Measurements from ENCODE around the gene RALA.

Gene RALA

GRCh38 chr7:39720586-39720985 is 97.2 kb downstream of the RALA start:
- Histone ChIP-seq H3K4me3 (ENCODE audit: low read length) (peak overlapping the region; percentile 13; the same call in 1 of the 2 replicates), H3K36me3 (ENCODE audit: insufficient read depth, low read depth, low read length) (no peaks in the 10 kb centered on the region), H3K9ac (ENCODE audit: low read depth, low read length) (no peak overlapping the region), H3K9me3 (ENCODE audit: insufficient read depth, low read depth, low read length) (peaks cover 7% of the 10 kb centered on the region), H3K4me1 (ENCODE audit: insufficient read depth, low read length) (peaks cover 17% of the 10 kb centered on the region; the same call in 1 of the 2 replicates), H3K27me3 (ENCODE audit: insufficient read depth, low read length) (no peaks in the 10 kb centered on the region), H3K27ac (ENCODE audit: low read length) (no peak overlapping the region)

- H3K27ac ChIP-seq (ENCODE audit: low read length) = no peak overlapping the region
- H3K4me1 ChIP-seq (ENCODE audit: insufficient read depth, low read length) = peaks cover 17% of the 10 kb centered on the region; the same call in 1 of the 2 replicates
- H3K9me3 ChIP-seq (ENCODE audit: insufficient read depth, low read depth, low read length) = peaks cover 3% of the 10 kb centered on the region; the same call in 1 of the 2 replicates
- no peak overlapping the region for H3K4me3 ChIP-seq (ENCODE audit: low read length)
- no peak overlapping the region for H3K9ac ChIP-seq (ENCODE audit: low read depth, low read length)
- H3K27me3 ChIP-seq (ENCODE audit: insufficient read depth, low read length) = no peaks in the 10 kb centered on the region
- no peaks in the 10 kb centered on the region for H3K36me3 ChIP-seq (ENCODE audit: insufficient read depth, low read depth, low read length)
These were observed 98.0 kb downstream of the RALA start for GRCh38 chr7:39721345-39721744.

GRCh38 chr7:39721919-39722597 is 98.7 kb downstream of the RALA start:
- Histone ChIP-seq H3K27ac (ENCODE audit: low read length) (no peak overlapping the region), H3K4me3 (ENCODE audit: low read length) (no peak overlapping the region), H3K27me3 (ENCODE audit: insufficient read depth, low read length) (no peaks in the 10 kb centered on the region), H3K9me3 (ENCODE audit: insufficient read depth, low read depth, low read length) (no peaks in the 10 kb centered on the region), H3K36me3 (ENCODE audit: insufficient read depth, low read depth, low read length) (no peaks in the 10 kb centered on the region), H3K9ac (ENCODE audit: low read depth, low read length) (no peak overlapping the region), H3K4me1 (ENCODE audit: insufficient read depth, low read length) (peaks cover 17% of the 10 kb centered on the region; the same call in 1 of the 2 replicates)

- Histone ChIP-seq H3K4me1 (ENCODE audit: insufficient read depth, low read length) (peaks cover 4% of the 10 kb centered on the region; the same call in 1 of the 2 replicates), H3K27me3 (ENCODE audit: insufficient read depth, low read length) (peaks cover 15% of the 10 kb centered on the region), H3K4me3 (ENCODE audit: low read length) (no peak overlapping the region), H3K9ac (ENCODE audit: low read depth, low read length) (no peak overlapping the region), H3K27ac (ENCODE audit: low read length) (no peak overlapping the region), H3K9me3 (ENCODE audit: insufficient read depth, low read depth, low read length) (no peaks in the 10 kb centered on the region), H3K36me3 (ENCODE audit: insufficient read depth, low read depth, low read length) (no peaks in the 10 kb centered on the region)
These were observed 104.0 kb downstream of the RALA start for GRCh38 chr7:39727231-39728012.

DNA sequence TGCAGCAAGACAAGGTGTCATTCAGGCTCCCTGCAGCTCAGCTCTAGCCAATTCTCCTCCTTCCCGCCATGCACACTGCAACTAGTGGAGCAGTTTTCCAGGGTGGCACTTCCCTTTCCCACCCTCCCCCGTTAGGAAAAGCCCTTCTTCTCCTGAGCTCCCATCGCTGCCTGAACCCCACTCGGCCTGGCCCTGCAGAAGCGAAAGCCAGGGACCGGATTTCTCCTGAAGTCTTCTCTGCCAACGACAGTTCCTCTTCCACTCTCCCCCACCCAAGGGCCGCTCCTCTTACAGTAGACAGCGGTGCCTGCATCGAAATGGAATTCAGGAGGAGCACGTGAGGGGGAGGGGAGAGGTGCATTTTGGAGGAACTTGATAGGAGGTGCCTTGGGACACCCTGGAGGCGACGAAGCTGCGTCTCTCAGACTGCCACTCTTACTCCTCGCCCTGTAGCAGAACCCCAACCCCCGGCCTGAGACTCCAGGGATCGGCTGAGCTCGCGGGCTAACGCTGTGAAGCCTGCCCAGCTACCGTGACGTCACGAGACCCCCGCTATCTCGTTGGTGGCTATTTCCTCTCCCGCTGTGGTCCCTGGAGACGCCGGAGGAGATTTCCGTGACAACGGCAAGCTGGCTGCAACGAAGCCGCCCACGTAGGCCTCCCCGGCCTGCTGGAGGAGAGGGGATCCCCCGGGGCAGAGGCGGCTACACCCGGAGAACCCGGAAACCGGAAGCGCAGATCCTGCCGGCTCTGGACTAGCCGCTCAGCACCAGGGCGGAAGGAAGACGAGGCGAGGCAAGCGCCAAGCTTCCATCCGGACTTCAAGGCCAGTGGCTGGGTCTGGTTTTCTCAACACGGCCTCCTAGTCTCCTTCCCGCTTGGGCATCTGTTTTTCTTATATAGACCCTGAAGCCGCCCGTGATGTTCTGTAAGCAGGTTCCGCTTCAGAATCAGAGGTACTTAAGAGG is 109.7 kb downstream of the RALA start:
- H3K4me3 ChIP-seq (ENCODE audit: low read length) = peak overlapping the region; percentile 76
- no peaks in the 10 kb centered on the region for H3K9me3 ChIP-seq (ENCODE audit: insufficient read depth, low read depth, low read length)
- H3K9ac ChIP-seq (ENCODE audit: low read depth, low read length) = peak overlapping the region; percentile 70; the same call in 1 of the 2 replicates
- peaks cover 21% of the 10 kb centered on the region for H3K27me3 ChIP-seq (ENCODE audit: insufficient read depth, low read length)
- peak overlapping the region; percentile 31 for H3K27ac ChIP-seq (ENCODE audit: low read length)
- peaks cover 30% of the 10 kb centered on the region for H3K4me1 ChIP-seq (ENCODE audit: insufficient read depth, low read length)
- no peaks in the 10 kb centered on the region for H3K36me3 ChIP-seq (ENCODE audit: insufficient read depth, low read depth, low read length)

DNA sequence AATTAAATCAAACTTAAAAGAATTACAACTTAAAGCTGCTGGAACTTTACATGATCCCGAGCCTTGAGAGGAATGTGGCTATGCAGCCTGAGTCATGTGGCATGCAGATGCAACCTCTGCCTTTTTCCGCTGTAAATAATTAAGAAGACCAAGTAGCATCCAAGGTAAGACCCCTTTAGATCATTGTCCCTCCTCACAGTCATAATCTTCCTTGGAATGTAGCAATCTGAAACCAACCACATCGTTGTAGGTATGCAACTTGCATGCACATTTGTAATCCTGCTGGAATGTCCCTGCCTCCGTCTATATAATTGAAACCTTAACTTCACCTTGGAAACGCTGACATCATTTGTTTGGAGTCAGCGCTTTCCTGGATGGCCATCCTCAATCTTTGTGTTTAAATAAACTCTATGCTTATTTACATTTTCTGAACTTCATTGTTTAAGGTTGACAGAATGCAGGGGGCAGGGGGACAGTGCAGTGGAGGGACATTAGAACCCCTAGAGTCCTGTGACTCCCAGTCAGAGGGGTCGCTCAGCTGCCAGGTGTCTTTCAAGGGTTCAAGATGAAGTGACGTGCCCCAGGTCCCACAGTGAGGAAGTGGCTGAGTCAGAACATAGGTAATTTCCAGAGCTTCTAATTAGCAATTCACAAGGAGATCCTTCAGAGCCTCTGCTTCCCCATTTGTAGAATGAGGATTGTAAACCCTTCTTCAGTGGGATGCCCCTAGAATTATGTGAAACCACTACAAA is 110.7 kb downstream of the RALA start:
- Histone ChIP-seq H3K27ac (ENCODE audit: low read length) (peak overlapping the region; percentile 31), H3K9ac (ENCODE audit: low read depth, low read length) (peak overlapping the region; percentile 70; the same call in 1 of the 2 replicates), H3K9me3 (ENCODE audit: insufficient read depth, low read depth, low read length) (no peaks in the 10 kb centered on the region), H3K4me3 (ENCODE audit: low read length) (peak overlapping the region; percentile 76), H3K27me3 (ENCODE audit: insufficient read depth, low read length) (peaks cover 21% of the 10 kb centered on the region), H3K36me3 (ENCODE audit: insufficient read depth, low read depth, low read length) (no peaks in the 10 kb centered on the region), H3K4me1 (ENCODE audit: insufficient read depth, low read length) (peaks cover 30% of the 10 kb centered on the region)

- H3K9ac ChIP-seq (ENCODE audit: low read depth, low read length) = peak overlapping the region; percentile 70; the same call in 1 of the 2 replicates
These were observed 111.2 kb downstream of the RALA start for GRCh38 chr7:39734633-39735004.

GRCh38 chr7:39735903-39736302 is 112.5 kb downstream of the RALA start:
- Histone ChIP-seq H3K9ac (ENCODE audit: low read depth, low read length) (no peak overlapping the region), H3K4me1 (ENCODE audit: insufficient read depth, low read length) (peaks cover 30% of the 10 kb centered on the region), H3K27me3 (ENCODE audit: insufficient read depth, low read length) (peaks cover 21% of the 10 kb centered on the region), H3K36me3 (ENCODE audit: insufficient read depth, low read depth, low read length) (no peaks in the 10 kb centered on the region), H3K27ac (ENCODE audit: low read length) (no peak overlapping the region), H3K4me3 (ENCODE audit: low read length) (no peak overlapping the region), H3K9me3 (ENCODE audit: insufficient read depth, low read depth, low read length) (no peaks in the 10 kb centered on the region)

More at GRCh38 chr7:39734633-39735004, 111.2 kb downstream of the RALA start:
- Histone ChIP-seq H3K27me3 (ENCODE audit: insufficient read depth, low read length) (peaks cover 21% of the 10 kb centered on the region), H3K4me1 (ENCODE audit: insufficient read depth, low read length) (peaks cover 30% of the 10 kb centered on the region), H3K9me3 (ENCODE audit: insufficient read depth, low read depth, low read length) (no peaks in the 10 kb centered on the region), H3K36me3 (ENCODE audit: insufficient read depth, low read depth, low read length) (no peaks in the 10 kb centered on the region), H3K4me3 (ENCODE audit: low read length) (peak overlapping the region; percentile 76), H3K27ac (ENCODE audit: low read length) (no peak overlapping the region)

DNA sequence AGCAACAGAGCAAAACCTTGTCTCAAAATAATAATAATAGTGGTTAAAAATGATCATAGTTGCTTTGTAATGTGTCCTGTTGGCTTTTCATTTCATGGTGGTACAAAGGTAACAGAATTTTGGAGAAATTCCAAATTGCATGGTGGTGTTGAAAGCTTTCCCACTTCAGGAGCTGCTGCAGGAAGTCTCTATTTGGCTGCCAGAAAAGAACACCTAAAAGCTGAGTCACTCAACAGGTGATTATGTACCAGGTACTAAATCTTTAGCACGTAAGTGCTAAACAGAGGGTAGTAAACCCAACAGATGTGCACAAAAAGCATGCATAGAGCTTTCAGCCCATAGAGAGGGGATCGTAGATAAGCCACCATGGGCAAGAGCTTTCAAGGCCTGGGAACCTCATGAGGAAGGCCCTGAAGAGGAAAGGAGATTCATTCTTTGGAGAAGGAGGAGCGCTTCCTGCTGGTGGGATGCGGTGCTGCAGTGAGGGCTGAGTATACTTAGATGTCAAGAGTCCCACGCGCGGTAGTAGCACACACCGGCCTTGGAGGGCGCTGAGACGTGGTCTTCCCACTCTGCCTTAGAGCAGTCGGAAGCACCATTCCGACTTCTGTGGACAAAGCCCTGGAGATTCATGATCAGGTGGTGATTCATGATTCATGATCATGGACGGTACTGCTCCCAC is 118.7 kb downstream of the RALA start:
- Histone ChIP-seq H3K27me3 (ENCODE audit: insufficient read depth, low read length) (no peaks in the 10 kb centered on the region), H3K36me3 (ENCODE audit: insufficient read depth, low read depth, low read length) (no peaks in the 10 kb centered on the region), H3K9ac (ENCODE audit: low read depth, low read length) (no peak overlapping the region), H3K4me3 (ENCODE audit: low read length) (no peak overlapping the region), H3K9me3 (ENCODE audit: insufficient read depth, low read depth, low read length) (no peaks in the 10 kb centered on the region), H3K27ac (ENCODE audit: low read length) (no peak overlapping the region), H3K4me1 (ENCODE audit: insufficient read depth, low read length) (peaks cover 4% of the 10 kb centered on the region)

GRCh38 chr7:39744620-39745019 is 121.2 kb downstream of the RALA start:
- no peak overlapping the region for H3K4me3 ChIP-seq (ENCODE audit: low read length)
- no peaks in the 10 kb centered on the region for H3K9me3 ChIP-seq (ENCODE audit: insufficient read depth, low read depth, low read length)
- no peak overlapping the region for H3K9ac ChIP-seq (ENCODE audit: low read depth, low read length)

More at GRCh38 chr7:39744620-39745019, 121.2 kb downstream of the RALA start:
- H3K36me3 ChIP-seq (ENCODE audit: insufficient read depth, low read depth, low read length) = no peaks in the 10 kb centered on the region
- H3K4me1 ChIP-seq (ENCODE audit: insufficient read depth, low read length) = peaks cover 9% of the 10 kb centered on the region
- no peaks in the 10 kb centered on the region for H3K27me3 ChIP-seq (ENCODE audit: insufficient read depth, low read length)
- no peak overlapping the region for H3K27ac ChIP-seq (ENCODE audit: low read length)

Data from iPS-20b (cell line).